Osteoblast (primary cell): ENCODE data around the gene UBE2K. TPM values are rescaled to one million over a fixed set of nuclear protein-coding genes. Genes with fewer than 3 reads are reported as not detected.

Source experiments
- DNase-seq: peaks from one replicate; pipeline ENCODE4 v3.0.0; 2011; ENCODE audit warnings: low spot score, mixed read lengths; ENCODE audit not compliant: insufficient read length; ENCODE audit errors: missing footprints
- H2AFZ ChIP-seq: 2 replicates; pipeline ENCODE4 v1.6.0; 2011; ENCODE audit warnings: mild to moderate bottlenecking, low read length
- H3K27ac ChIP-seq: 2 replicates; pipeline ENCODE4 v1.5.1; 2011; ENCODE audit warnings: mild to moderate bottlenecking, low read depth, low read length, moderate library complexity
- H3K27me3 ChIP-seq: 2 replicates; pipeline ENCODE4 v1.6.0; 2012; ENCODE audit warnings: mild to moderate bottlenecking, control low read depth, inconsistent platforms, low read length, moderate library complexity; ENCODE audit not compliant: insufficient read depth
- H3K36me3 ChIP-seq: 2 replicates; pipeline ENCODE4 v1.5.1; 2011; ENCODE audit warnings: mild to moderate bottlenecking, low read length, control low read depth, moderate library complexity; ENCODE audit not compliant: insufficient read depth
- H3K4me1 ChIP-seq: 2 replicates; pipeline ENCODE4 v1.5.1; 2011; ENCODE audit warnings: mild to moderate bottlenecking, low read length, control low read depth, moderate library complexity; ENCODE audit not compliant: insufficient read depth
- H3K4me2 ChIP-seq: 2 replicates; pipeline ENCODE4 v1.6.0; 2011; ENCODE audit warnings: mild to moderate bottlenecking, low read length; ENCODE audit not compliant: insufficient read depth
- H3K4me3 ChIP-seq: fragments of 200-600 bp; sonication (generic); 3 replicates; pipeline ENCODE4 v1.5.1; 2012; ENCODE audit warnings: mild to moderate bottlenecking, low read length, inconsistent platforms; ENCODE audit not compliant: insufficient read depth
- H3K79me2 ChIP-seq: 2 replicates; pipeline ENCODE4 v1.6.0; 2012; ENCODE audit warnings: mild to moderate bottlenecking, low read length, control low read depth, inconsistent platforms; ENCODE audit not compliant: insufficient read depth
- H3K9me3 ChIP-seq: 2 replicates; pipeline ENCODE4 v1.5.1; 2011; ENCODE audit warnings: low read depth, low read length, control low read depth
- H4K20me1 ChIP-seq: 2 replicates; pipeline ENCODE4 v1.6.0; 2012; ENCODE audit warnings: mild to moderate bottlenecking, low read length, control low read depth; ENCODE audit not compliant: insufficient read depth
- total RNA-seq: library from RNA; depleted of rRNA; stranded (reverse); fragments of >200 nt; gene quantifications from 2 replicates; pipeline ENCODE4 v1.2.3, GENCODE V29; 2012
- TF ChIP-seq, protein P1 (sequence below): IDR thresholded peaks from 2 replicates; pipeline ENCODE4 v1.5.1; 2011; ENCODE audit warnings: mild to moderate bottlenecking, low read depth, low read length, moderate library complexity; ENCODE audit errors: extremely low read depth

Gene UBE2K
- total RNA-seq, 1 donor: 19.2 TPM

DNA sequence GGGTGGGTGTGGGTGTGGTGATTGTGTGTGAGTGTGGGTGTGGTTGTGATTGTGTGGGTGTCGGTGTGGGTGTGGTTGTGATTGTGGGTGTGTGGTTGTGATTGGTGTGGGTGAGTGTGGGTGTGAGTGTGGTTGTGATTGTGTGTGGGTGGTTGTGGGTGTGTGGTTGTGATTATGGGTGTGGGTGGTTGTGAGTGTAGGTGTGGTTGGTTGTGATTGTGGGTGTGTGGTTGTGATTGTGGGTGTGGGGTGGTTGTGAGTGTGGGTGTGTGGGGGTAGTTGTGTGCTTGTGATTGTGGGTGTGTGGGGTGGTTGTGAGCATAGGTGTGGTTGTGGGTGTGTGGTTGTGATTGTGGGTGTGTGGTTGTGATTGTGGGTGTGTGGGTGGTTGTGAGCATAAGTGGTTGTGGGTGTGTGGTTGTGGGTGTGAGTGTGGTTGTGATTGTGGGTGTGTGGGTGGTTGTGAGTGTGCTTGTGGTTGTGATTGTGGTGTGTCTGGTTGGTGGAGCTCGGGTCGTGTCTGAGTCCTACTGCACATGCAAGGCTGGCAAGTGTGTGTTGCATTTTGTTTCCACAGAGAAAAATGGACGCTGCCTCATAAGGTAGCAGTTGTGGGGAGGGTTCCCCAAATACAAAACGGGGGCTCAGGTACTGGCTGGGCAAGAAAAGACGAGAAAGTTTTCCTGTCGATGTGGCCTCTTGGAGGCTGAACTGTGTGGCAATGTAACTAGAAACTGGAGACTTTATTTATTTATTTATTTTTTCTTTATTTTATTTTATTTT lies 116.7 kb downstream of the UBE2K start:
- peak; percentile 64 for DNase-seq
- Histone ChIP-seq H3K4me3 (no peak overlapping the region), H3K27ac (no peak overlapping the region), H3K9me3 (no peaks in the 10 kb centered on the region), H4K20me1 (no peaks in the 10 kb centered on the region), H3K4me1 (no peaks in the 10 kb centered on the region), H3K36me3 (no peaks in the 10 kb centered on the region), H3K27me3 (no peaks in the 10 kb centered on the region), H3K4me2 (no peak overlapping the region), H2AFZ (no peak overlapping the region), H3K79me2 (no peaks in the 10 kb centered on the region)
- TF ChIP-seq, protein P1, sequence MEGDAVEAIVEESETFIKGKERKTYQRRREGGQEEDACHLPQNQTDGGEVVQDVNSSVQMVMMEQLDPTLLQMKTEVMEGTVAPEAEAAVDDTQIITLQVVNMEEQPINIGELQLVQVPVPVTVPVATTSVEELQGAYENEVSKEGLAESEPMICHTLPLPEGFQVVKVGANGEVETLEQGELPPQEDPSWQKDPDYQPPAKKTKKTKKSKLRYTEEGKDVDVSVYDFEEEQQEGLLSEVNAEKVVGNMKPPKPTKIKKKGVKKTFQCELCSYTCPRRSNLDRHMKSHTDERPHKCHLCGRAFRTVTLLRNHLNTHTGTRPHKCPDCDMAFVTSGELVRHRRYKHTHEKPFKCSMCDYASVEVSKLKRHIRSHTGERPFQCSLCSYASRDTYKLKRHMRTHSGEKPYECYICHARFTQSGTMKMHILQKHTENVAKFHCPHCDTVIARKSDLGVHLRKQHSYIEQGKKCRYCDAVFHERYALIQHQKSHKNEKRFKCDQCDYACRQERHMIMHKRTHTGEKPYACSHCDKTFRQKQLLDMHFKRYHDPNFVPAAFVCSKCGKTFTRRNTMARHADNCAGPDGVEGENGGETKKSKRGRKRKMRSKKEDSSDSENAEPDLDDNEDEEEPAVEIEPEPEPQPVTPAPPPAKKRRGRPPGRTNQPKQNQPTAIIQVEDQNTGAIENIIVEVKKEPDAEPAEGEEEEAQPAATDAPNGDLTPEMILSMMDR: no peak

DNA sequence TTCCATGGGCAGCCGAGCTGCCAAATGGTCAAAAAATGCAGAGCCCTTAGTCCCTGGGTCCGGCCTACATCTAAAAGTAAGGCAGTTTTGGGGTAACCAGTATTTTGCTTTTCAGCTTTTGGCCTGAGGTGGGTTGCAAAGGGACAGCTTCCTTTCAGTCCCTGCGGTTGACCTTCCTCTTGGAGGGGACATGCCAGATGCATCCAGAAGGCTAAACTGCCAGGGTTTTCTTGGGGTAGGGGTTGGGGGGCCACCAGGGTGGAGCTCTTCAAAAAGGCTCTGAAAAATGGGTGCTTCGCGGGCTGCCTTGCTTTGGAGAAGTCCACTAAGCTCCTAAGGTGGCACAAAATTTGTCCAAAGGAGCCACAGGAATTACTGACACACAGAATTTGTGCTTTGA lies 120.7 kb downstream of the UBE2K start:
- no peak overlapping the region for H3K4me2 ChIP-seq
- H3K27ac ChIP-seq: no peak overlapping the region
- H3K4me3 ChIP-seq: no peak overlapping the region
- no peaks in the 10 kb centered on the region for H3K9me3 ChIP-seq
- no peaks in the 10 kb centered on the region for H3K36me3 ChIP-seq
- H3K4me1 ChIP-seq: no peaks in the 10 kb centered on the region
- no peak for DNase-seq
- TF ChIP-seq, protein P1: no peak
- H3K79me2 ChIP-seq: no peaks in the 10 kb centered on the region
- H3K27me3 ChIP-seq: no peaks in the 10 kb centered on the region
- H4K20me1 ChIP-seq: no peaks in the 10 kb centered on the region
- H2AFZ ChIP-seq: no peak overlapping the region

DNA sequence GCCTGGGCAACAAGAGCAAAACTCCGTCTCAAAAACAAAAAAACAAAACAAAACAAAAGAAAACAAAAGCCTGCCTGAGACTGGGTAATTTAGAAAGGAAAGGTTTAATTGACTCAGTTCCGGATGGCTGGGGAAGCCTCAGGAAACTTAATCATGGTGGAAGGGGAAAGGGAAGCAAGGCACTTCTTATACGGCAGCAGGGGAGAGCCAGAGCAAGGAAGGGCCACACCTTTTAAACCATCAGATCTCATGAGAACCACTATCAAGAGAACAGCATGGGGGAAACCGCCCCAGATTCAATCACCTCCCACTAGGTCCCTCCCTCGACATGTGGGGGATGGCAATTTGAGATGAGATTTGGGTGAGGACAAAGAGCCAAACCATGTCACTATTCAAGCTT lies 122.2 kb downstream of the UBE2K start:
- Histone ChIP-seq H3K27me3 (no peaks in the 10 kb centered on the region), H3K27ac (no peak overlapping the region), H2AFZ (no peak overlapping the region), H3K36me3 (no peaks in the 10 kb centered on the region), H3K79me2 (no peaks in the 10 kb centered on the region), H4K20me1 (no peaks in the 10 kb centered on the region), H3K9me3 (no peaks in the 10 kb centered on the region), H3K4me3 (no peak overlapping the region), H3K4me1 (no peaks in the 10 kb centered on the region), H3K4me2 (no peak overlapping the region)
- no peak for DNase-seq
- TF ChIP-seq, protein P1: no peak

DNA sequence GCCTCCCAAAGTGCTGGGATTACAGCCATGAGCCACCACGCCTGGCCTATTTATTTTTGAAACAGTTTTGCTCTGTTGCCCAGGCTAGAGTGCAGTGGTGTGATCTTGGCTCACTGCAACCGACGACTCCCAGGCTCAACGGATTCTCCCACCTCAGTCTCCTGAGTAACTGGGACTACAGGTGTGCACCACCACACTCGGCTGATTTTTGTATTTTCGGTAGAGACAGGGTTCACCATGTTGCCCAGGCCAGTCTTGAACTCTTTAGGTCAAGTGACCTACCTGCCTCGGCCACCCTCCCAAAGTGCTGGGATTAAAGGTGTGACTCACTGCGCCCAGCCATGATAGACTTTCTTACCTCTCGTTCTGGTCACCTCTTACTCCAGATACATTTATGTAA lies 124.0 kb downstream of the UBE2K start:
- peaks cover 7% of the 10 kb centered on the region for H3K4me1 ChIP-seq
- DNase-seq: no peak
- no peaks in the 10 kb centered on the region for H4K20me1 ChIP-seq
- H2AFZ ChIP-seq: no peak overlapping the region
- no peak overlapping the region for H3K4me3 ChIP-seq
- H3K4me2 ChIP-seq: no peak overlapping the region
- H3K27ac ChIP-seq: no peak overlapping the region
- no peaks in the 10 kb centered on the region for H3K27me3 ChIP-seq
- H3K79me2 ChIP-seq: no peaks in the 10 kb centered on the region
- H3K36me3 ChIP-seq: no peaks in the 10 kb centered on the region
- H3K9me3 ChIP-seq: no peaks in the 10 kb centered on the region
- TF ChIP-seq, protein P1: no peak
